22Rv1 (cell line): ENCODE data around the gene COG3.

ENCODE experiments used
- CTCF ChIP-seq: fragments of 450-650 bp; IDR thresholded peaks from 2 replicates; pipeline ENCODE4 v1.5.1; 2017; ENCODE audit warnings: mild to moderate bottlenecking
- ZFX ChIP-seq: fragments of 450-650 bp; IDR thresholded peaks from 2 replicates; pipeline ENCODE4 v1.6.1; 2017; ENCODE audit warnings: antibody characterized with exemption, borderline replicate concordance

GRCh38 chr13:45481688-45482087 is 16.9 kb downstream of the COG3 start:
- TF ChIP-seq CTCF (no peak), ZFX (no peak)
